CD4-positive, alpha-beta T cell treated with Interleukin-21 for 1 hour (primary cell): ENCODE measurements around the gene PARP2.
"Not testable (repeated sequence)": the region's sequence is repeated elsewhere in the genome, so short reads cannot be mapped to it uniquely, and the experiment has no call there.

Source experiments
- DNase-seq: peaks from one replicate; pipeline ENCODE4 v3.0.0-alpha.2; 2020

The PARP2 gene

GRCh38 chr14:20350282-20350681, 6.8 kb downstream of the PARP2 start:
- DNase-seq: no peak

DNA sequence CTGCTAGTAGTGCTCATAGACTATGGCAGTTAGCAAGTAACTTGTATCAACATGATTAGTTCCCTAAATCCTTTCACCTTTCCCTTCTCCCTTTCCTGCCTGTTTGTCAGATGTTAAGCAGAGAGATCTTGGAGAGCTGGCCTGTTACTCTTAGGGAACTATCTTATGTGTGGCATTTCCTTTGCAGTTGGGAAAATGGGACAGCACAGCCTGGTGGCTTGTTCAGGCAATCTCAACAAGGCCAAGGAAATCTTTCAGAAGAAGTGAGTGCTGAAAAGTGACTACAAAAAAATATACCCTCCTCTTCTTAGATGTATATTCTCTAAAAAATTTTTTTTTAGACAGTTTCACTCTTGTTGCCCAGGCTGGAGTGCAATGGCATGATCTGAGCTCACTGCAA, 7.4 kb downstream of the PARP2 start:
- no peak for DNase-seq

GRCh38 chr14:20356422-20356821, 13.0 kb downstream of the PARP2 start:
- no peak for DNase-seq

DNA sequence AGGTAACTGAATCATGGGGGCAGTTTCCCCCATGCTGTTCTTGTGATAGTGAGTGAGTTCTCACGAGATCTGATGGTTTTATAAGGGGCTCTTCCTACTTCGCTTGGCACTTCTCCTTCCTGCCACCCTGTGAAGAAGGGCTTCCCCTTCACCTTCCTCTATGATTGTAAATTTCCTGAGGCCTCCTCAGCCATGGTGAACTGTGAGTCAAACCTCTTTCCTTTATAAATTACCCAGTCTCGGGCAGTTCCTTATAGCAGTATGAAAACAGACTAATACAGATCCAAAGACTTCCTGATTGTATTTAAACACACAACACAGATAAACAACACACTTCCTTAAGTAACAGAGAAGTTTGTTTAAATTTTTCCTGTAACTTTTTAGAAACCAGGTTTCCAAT, 15.0 kb downstream of the PARP2 start:
- DNase-seq: not testable (repeated sequence)

GRCh38 chr14:20365928-20366327, 22.5 kb downstream of the PARP2 start:
- no peak for DNase-seq

- no peak for DNase-seq
Measured at GRCh38 chr14:20372796-20373195, 29.4 kb downstream of the PARP2 start.

DNA sequence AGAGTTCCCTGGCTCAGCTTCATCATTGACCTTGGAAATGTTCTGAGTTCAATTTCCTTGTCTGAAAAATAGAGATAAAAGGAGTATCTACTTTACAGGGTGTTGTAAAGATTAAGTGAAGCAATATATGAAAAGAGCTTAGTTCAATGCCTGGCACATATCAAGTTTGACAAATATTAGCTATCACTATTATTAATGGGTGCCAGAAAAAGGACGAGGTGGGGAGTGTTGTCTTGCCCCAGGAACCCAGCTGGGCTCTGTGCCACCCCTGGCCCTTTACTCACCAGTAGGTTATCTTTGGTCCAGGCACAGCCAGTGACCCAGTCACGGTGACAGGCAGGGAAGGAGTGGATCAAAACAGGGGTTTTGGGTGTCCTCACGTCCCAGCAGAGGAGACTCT, 32.0 kb downstream of the PARP2 start:
- DNase-seq: no peak

DNA sequence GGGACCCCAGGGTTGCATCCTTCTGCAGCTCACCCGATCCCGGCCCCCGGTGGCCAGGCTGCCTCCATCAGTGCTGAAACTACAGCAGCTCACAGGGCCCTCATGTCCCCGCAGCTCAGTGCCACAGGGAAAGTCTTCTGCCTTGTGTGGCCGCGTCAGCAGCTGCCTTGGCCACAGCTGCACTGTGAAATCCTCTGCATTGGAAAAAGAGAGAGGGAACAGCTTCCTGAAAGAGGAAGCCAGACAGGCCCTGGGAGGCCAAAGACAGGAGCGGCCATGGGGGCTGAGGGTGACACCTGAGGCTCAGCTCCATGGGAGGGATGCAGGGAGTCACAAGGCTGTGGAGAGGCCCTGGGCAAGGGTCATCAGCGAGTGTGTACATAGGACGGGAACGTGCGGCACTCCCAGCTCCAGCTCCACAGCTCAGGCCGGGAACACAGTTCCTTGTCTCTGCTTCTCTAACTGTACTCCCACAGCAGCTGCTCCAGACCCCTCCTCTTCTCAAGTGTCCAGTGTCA, 32.7 kb downstream of the PARP2 start:
- DNase-seq: no peak

GRCh38 chr14:20377171-20377570, 33.7 kb downstream of the PARP2 start:
- no peak for DNase-seq

DNA sequence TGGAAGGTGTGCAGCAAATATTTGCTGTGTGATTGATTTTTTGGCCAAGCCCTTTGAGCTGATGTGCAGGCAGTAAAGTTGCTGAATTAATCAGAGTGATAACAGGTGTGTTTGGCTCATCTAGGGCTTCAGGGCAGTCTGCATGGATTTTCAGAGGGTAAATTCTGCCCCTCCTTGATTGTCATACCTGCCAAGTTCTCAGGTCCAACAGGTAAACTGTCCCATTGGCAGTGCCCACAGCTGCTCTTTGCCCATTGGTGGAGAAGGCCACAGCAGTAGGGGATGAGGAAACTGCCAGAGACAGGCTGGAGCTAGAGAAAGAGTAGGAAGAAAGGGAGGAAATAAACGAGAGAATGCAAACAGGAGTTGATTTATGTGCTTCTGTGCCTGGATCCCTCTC, 36.3 kb downstream of the PARP2 start:
- DNase-seq: no peak

- DNase-seq: no peak
Measured at GRCh38 chr14:20380681-20381080, 37.2 kb downstream of the PARP2 start.

DNA sequence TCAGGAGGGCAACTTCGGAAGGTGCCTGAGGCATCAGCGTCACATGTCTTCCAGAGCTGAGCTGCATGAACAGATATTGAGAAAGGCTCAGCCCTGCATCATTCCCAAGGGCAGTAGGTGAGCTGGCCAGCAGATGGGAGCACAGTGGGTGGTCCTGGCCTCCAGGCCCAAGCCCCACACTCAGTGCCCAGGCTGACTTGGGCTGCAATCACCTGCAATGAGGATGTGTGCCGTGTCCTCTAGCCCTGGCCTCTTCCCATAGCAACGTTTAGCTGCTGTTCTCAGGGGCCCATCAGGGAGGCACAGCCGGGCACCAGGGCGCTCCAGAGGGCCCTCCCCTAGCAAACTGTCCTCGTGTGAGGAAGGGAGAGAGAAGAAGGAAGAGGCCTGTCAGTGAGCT, 37.9 kb downstream of the PARP2 start:
- no peak for DNase-seq

DNA sequence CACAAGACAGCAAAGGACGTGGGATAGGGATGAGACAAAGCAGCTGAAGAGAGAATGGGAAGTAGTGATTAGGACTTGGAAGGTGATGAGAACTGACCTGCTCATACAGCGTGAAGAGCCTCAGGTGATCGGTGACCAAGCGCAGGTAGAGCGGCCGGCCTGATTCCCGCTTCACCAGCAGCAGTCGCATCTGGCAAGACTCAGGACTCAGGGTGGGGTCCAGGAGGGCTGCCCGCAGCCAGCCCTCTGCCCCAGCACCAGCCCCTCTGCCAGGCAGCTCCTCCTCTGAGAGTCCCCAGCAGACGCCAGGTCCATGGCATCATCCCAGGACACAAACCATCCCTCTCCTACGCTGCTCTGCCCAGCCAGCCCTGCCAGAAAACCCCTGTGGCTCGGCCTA, 39.1 kb downstream of the PARP2 start:
- no peak for DNase-seq

GRCh38 chr14:20383032-20383431, 39.6 kb downstream of the PARP2 start:
- DNase-seq: no peak

GRCh38 chr14:20383636-20384035, 40.2 kb downstream of the PARP2 start:
- DNase-seq: no peak

DNA sequence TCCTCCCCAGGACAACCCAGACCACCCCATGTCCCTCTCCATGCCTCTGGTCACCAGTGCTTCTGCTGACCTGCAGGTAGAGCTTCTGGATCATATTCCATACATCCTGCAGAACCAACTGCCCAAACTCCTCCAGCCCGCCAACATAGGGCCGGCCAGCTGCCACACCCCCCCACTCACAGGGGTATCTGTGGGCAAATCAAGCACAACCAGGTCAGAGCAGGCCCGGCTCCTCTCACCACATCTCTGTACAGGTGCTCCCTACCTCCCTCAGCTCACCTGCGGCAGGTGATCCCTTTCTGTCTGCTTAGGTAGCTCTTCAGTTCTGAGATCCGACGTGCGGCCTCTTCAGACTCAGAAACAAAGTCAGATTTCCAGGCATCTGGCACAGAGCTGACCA, 40.9 kb downstream of the PARP2 start:
- no peak for DNase-seq

DNA sequence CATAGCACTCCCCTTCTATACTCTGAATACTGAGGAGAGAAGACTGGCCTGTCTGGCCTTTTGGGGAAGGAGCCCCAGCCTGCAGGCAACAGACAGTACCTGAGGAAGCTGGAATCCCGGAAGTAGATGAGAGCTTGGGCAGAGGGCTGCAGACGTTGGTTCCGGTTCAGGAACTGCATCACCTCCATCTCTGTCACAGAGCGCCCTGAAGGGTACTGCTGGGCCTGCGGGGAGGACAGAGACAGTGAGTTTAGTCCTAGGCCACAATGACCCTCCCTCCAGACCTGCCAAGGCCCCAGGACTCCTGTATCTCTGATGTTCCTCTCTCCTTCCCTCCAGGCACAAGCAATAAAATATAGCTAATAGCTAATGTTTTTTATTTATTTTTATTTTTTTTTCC, 41.5 kb downstream of the PARP2 start:
- no peak for DNase-seq

- DNase-seq: no peak
Measured at GRCh38 chr14:20386276-20386855, 42.9 kb downstream of the PARP2 start.

DNA sequence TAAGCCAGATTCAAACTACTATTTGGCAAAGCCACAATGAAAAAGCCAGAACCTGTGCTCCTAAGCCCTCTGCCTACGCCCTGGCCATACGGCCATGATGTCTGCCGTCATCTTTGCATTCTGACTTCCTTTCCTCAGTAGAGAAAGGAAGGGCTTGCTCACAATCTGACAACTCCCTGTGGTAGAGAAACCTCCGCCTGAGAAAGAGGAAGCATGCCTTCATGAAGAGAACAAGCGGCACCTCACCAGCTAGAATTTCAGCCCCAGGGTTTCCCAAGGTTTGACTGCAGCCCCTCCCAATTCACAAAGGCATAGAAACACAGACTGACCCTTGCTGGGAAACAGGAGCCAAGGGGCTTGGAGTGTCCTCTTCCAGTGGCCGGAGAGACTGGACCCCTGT, 44.1 kb downstream of the PARP2 start:
- DNase-seq: no peak

- DNase-seq: no peak
Measured at GRCh38 chr14:20388159-20388558, 44.7 kb downstream of the PARP2 start.

- no peak for DNase-seq
Measured at GRCh38 chr14:20391505-20391904, 48.1 kb downstream of the PARP2 start.

DNA sequence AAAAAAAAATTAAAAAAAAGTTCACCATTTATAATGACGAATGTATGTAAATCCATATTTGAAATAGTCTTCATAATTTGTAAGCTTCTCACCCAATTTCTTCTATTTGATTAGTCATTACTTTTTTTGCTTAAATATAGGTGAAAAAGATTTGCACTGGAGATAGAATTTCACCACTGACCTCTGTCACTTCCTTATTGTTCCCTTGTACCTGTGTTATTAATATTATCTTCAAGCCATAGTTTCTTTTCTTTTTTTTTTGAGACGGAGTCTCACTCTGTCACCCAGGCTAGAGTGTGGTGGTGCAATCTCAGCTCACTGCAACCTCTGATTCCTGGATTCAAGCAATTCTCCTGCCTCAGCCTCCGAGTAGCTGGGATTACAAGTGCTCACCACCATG, 54.1 kb downstream of the PARP2 start:
- DNase-seq: no peak

DNA sequence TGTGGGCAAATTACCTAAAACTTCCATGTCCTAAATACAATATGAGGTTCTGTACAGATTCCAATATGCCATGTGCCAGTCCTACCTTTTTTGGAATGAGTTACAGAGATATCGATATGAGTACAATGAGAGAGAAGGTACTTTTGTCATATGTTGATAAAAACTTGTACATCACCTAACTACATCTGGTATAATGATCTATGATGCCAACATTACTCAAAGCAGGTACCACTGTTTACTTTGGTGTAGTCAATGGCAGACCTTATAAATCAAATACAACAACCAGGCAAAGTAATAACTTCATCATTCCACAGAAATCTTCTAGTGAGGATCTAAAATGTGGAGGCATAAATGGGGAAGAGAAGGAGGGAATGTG, 57.1 kb downstream of the PARP2 start:
- no peak for DNase-seq

- DNase-seq: no peak
Measured at GRCh38 chr14:20400965-20401593, 57.6 kb downstream of the PARP2 start.

- no peak for DNase-seq
Measured at GRCh38 chr14:20403521-20403920, 60.1 kb downstream of the PARP2 start.
